ENCODE measurements around the gene URAD.

URAD gene

GRCh38 chr13:27997904-27998522 is 9.5 kb upstream of the URAD start:
- peak; percentile 42 for TF ChIP-seq CTCF (IDR thresholded peaks at IDR 0.05; ENCODE audit: insufficient read depth, missing control alignments)
- FAIRE-seq, result no peak
- no peak for DNase-seq (ENCODE audit: insufficient read length, low spot score)

- DNase-seq (ENCODE audit: insufficient read length, low spot score) (no peak), FAIRE-seq (no peak)
- no peak for TF ChIP-seq CTCF (IDR thresholded peaks at IDR 0.05; ENCODE audit: insufficient read depth, missing control alignments)
Observed at GRCh38 chr13:27991881-27992280, 3.4 kb upstream of the URAD start.

DNA sequence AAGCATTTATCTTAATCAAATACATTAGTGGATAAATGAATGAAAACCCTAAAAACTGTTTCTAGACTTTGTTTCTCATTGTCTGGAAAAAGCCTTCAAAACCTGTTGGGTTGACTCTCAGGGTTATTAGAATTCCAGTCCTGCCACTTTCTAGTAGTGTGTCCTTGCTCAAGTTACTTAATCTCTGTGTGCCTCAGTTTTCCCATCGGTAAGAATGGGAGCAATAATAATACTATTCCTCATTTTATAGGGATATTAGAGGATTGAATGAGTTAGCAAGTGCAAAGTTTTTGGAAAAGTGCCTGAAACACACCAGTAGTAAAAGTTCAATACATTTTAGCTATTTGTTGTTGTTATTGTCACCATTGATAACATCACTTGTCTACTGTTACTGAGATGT is 2.9 kb downstream of the URAD start:
- no peak for TF ChIP-seq CTCF (IDR thresholded peaks at IDR 0.05; ENCODE audit: insufficient read depth, missing control alignments)
- FAIRE-seq, result no peak
- no peak for DNase-seq (ENCODE audit: insufficient read length, low spot score)

DNA sequence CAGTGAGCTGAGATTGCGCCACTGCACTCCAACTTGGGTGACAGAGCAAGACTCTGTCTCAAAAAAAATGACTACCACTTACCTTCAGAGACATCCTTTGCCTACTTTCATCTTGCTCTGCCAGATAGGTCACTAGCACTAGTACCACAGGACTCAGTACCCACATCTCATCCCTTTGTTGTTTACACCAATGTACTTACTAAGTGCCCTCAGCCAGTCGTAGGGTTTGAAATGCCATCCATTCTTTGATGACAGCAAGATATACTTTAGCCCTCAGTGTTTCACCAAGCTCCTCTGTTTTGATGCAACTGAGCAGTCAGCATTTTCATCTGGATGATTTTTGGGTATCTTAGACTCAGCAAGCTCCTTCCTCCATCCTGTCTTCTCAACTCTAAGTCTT is 6.1 kb downstream of the URAD start:
- DNase-seq (ENCODE audit: insufficient read length, low spot score), result no peak
- FAIRE-seq, result no peak
- no peak for TF ChIP-seq CTCF (IDR thresholded peaks at IDR 0.05; ENCODE audit: insufficient read depth, missing control alignments)

DNA sequence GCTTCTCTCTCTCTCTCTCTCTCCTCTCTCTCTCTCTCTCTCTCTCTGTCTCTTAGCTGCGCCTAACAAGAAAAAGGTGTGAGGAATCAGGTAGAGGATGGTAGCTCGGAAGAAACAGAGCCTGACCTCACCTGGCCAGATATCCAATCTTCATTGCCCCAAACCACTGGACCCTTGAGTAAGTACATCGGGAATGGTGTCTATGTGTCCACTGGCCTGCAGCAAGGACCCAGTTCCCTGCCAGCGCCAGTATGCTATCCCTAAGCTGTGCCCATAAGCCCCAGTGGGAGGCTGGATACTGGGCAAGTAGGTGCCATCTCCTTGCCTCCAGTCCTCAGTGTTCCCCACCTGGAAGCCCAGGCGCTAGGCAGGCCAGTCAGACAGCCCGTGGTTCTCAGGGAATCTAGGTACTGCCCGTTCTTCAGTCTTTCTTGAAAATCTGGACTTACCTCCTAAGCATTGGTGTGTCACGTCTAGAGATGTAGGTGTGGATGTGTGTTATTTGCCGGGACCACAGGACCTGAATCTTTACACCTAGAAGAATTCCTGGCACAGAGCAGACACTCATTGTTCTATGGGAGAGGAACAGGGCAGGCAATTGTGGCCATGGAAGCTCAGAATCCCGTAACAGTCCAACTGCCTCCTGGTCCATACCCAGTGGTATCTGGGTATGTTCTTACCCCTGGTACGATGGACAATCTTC is 7.3 kb downstream of the URAD start:
- DNase-seq (ENCODE audit: insufficient read length, low spot score) (no peak), FAIRE-seq (no peak)
- TF ChIP-seq CTCF (IDR thresholded peaks at IDR 0.05; ENCODE audit: insufficient read depth, missing control alignments), result no peak

- DNase-seq (ENCODE audit: insufficient read length, low spot score) (no peak), FAIRE-seq (no peak)
- TF ChIP-seq CTCF (IDR thresholded peaks at IDR 0.05; ENCODE audit: insufficient read depth, missing control alignments), result no peak
Observed at GRCh38 chr13:27980280-27980998, 8.1 kb downstream of the URAD start.
